Stimulated activated CD4-positive, alpha-beta T cell treated with anti-CD3 and anti-CD28 coated beads, TNF-alpha, amount 100 ng/mL, for 48 hours (primary cell): Measurements from ENCODE around the gene SIGLEC1.
A peak's percentile ranks its signal among the peaks of the same experiment; 100 is the strongest.

Experiments
- DNase-seq, 3 donors: peaks; one replicate each; pipeline ENCODE4 v3.0.0-alpha.2; 2020; ENCODE audit warnings: low read depth in 3 of 3

Gene SIGLEC1

DNA sequence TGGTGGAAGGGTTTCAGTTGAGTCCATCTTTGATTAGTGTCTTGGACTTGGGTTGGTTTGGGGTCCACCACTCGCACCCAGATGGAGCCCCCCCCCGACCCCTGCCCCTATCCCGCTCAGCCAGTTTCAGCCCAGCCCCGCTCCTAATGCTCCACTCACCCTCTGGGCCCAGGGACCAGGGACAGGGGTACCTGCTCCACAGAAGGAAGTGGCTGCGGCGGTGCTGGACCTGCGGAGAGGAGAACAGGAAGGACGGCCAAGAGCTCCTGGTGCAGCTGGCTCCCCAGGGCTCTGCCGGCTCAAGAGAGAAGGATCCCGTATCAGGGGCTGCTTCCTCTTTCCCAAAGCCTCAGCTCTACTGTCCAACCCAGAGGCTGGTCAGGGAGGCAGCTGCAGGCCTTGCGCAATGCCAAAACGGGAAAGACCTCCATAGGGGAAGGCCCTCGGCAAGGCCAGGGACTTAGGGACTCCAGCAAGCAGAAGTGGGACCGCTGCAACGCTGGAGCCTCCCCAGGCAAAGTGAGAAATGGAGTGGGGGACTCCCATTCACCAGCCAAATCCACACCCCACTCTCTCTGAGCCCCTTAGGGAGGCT, at the start of gene SIGLEC1:
Gene SIGLEC1 (minus strand): TSS at position 322 of the 595 bp plus-strand sequence. CDS start 5,472 bp downstream, outside the sequence.
- DNase-seq, result no peak

DNA sequence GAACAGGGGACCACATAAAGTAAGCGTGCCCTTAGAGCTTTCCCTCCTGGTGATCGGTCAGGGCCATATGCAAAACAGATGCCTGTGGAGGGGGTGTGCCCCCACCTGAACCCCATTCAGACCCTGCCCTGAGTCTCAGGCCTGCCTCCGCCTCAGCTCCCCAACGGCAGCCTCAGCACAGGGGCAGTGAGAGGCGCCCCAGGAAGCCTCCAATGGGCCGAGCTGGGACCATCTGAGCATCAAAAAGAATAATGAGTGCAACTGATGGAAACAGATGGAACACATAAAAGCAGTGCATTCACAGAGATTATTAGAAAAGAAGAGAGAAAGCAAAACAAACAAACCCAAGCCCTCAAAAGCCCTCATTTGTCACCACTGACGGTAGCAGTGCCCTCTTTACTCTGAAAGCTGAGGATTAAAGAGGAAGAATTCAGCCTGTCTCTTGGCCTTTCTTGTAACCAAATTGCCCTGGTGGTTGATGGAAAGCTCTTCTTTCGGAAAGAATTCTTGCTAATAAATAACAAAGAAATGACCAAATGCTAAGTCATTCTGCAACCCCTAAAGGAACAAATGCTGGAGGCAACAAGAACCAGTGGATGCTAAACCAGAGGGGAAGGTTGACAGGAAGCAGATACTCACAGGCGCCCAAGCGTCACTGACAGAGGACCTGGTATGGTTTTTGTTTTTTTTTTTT, 48.4 kb upstream of the SIGLEC1 start:
- DNase-seq, result no peak

DNA sequence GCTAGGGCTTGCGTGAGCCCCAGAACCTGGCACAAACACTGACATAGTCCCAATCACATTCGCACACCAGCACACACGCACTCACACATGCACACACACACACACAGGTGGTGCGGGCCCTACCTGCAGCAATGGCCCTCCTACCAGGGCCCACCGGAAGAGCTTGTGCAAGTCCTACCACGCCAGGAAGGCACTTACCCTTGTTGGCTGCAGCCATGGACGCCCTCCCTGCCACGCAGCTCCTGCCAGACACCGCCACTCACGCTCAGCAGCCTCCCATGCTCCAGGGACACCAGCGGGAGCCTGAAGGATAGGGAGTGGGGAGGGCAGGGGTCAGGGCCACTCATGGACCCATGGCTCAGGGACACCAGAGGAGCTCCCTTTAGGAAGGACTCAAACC, 47.5 kb upstream of the SIGLEC1 start:
- no peak for DNase-seq

GRCh38 chr20:3759316-3759823, 47.0 kb upstream of the SIGLEC1 start:
- DNase-seq, result no peak

DNA sequence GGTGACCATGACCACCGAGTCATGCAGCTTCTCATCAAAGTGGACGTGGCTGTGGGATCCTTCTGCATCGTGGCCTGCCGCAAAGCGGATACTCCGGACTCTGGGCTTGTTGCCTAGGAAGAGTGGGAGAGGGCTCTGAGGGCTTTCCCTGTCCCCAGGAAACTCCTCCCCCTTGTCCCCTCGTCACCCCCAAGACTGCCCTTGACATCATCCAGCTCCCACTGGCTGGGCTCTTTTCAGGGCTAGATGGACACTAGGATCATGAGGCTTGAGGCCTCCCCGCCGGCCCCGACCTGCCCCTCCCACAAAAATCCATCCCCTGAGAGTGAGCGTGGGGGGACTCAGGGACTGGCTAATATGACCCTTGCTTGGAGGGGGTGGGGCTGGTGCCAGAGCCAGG, 46.2 kb upstream of the SIGLEC1 start:
- no peak for DNase-seq

DNA sequence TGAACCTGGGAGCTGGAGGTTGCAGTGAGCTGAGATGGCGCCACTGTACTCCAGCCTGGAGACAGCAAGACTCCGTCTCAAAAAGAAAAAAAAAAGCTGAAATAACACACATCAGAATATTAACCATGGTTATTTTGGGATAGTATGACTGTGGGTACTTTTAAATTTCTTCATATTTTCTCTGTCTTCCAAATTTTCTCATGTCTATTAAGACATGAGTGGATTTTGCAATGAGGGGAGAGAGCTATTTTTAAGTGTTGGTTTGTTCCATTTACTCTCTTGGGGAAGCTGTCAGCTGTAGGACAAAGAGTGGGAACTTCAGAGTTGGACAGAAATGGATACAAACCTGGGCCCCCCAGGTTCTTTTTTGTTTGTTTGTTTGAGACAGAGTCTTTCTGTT, 44.9 kb upstream of the SIGLEC1 start:
- DNase-seq, result no peak

GRCh38 chr20:3755814-3756480, 43.5 kb upstream of the SIGLEC1 start:
- no peak for DNase-seq

DNA sequence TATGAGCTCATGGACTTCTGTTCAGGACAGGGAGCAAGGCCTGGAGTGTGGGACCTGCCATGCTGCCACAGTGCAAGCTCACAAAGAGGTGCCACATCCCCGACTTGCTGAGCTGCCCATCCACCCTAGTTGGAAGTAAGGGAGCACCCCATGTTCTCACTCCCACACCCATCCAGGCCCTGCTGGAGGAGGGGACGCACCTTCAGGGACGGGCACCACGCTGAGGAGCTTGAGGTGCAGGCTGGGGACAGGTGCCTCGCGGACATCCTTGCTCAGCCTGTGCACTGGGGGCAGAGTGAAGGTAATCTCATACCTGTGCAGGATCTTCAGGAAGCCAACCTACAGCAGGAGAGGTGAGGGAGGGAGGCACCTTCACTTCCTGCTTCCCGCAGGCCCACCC, 42.9 kb upstream of the SIGLEC1 start:
- no peak for DNase-seq

DNA sequence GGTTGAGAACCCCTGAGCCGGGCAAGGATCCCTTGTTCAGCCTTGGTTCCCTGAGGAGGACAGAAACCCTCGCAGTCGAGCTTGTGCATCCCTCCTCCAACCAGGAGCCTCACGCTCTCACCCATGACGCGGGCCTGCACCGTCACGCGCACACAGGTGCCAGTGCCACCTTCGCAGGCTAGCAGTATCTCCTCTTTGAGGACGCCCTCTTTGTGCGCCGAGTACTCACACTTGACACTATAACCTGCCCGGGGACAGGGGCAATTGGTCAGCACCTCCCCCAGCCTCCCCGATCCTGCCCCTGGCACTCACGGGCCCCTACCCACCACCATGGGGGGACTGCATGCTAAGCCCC, 41.9 kb upstream of the SIGLEC1 start:
- no peak for DNase-seq

- DNase-seq, result no peak
Measured at GRCh38 chr20:3753501-3754275, 41.3 kb upstream of the SIGLEC1 start.

GRCh38 chr20:3753098-3753497, 40.7 kb upstream of the SIGLEC1 start:
- DNase-seq, result peak in 2 of 3 donors; percentile 37 to 48

GRCh38 chr20:3752386-3752759, 40.0 kb upstream of the SIGLEC1 start:
- no peak for DNase-seq

DNA sequence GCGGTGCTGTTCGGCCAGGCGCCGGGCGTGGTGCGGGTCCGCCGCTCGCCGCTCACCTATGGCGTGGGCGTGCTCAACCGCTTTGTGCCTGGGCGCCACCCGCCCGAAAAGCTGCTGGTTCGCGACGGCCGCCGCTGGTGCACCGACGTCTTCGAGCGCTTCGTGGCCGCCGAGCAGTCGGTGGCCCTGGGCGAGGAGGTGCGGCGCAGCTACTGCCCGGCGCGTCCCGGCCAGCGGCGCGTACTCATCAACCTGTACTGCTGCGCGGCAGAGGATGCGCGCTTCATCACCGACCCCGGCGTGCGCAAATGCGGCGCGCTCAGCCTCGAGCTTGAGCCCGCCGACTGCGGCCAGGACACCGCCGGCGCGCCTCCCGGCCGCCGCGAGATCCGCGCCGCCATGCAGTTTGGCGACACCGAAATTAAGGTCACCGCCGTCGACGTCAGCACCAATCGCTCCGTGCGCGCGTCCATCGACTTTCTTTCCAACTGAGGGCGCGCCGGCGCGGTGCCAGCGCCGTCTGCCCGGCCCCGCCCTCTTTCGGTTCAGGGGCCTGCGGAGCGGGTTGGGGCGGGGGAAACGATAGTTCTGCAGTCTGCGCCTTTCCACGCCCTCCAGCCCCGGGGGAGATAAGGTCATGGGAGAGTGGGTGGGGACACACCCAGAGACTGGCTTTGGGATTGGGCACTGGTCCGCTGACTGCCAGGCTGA, 39.4 kb upstream of the SIGLEC1 start:
- DNase-seq, result peak in 2 of 3 donors; percentile 23 to 41

DNA sequence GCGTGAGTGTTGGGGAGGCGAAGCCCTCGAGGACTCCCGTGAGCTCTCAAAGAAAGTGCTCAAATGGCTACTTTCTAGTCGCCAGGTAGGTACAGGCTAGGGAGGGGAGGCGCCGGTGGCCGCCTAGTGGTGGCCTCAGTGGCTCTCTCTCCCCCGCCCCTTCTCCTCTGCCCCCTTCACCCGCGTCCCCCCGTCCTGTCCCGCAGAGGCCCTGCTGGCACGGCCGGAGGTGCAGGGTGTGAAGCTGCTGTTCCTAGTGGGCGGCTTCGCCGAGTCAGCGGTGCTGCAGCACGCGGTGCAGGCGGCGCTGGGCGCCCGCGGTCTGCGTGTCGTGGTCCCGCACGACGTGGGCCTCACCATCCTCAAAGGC, 38.9 kb upstream of the SIGLEC1 start:
- no peak for DNase-seq

DNA sequence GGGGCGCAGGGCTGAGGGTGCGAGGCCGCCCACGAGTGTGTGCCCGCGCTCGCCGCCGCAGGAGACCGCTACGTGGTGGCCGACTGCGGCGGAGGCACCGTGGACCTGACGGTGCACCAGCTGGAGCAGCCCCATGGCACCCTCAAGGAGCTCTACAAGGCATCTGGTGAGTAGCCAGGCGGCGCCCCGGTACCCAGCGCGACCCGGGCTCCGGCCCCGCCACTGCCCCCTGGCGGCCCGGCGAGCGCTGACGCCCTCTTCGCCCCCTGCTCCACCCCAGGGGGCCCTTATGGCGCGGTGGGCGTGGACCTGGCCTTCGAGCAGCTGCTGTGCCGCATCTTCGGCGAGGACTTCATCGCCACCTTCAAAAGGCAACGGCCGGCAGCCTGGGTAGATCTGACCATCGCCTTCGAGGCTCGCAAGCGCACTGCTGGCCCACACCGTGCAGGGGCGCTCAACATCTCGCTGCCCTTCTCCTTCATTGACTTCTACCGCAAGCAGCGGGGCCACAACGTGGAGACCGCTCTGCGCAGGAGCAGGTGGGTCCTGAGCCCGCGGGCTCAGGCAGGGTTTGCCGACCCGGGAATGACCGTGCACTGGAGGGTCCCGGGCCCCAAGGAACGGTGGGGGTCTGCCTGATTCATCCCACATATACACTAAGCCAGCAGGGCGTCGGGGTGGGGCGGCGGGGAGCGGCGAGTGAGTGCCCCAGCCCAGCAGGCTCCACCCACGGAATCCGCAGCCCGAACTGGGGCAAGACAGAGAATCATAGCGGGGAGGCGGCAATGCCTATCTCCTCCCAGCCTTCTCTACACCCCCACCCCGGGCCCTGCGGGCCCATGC, 37.5 kb upstream of the SIGLEC1 start:
- peak in 1 of 3 donors; percentile 26 for DNase-seq

GRCh38 chr20:3749087-3749688, 36.8 kb upstream of the SIGLEC1 start:
- DNase-seq, result no peak

DNA sequence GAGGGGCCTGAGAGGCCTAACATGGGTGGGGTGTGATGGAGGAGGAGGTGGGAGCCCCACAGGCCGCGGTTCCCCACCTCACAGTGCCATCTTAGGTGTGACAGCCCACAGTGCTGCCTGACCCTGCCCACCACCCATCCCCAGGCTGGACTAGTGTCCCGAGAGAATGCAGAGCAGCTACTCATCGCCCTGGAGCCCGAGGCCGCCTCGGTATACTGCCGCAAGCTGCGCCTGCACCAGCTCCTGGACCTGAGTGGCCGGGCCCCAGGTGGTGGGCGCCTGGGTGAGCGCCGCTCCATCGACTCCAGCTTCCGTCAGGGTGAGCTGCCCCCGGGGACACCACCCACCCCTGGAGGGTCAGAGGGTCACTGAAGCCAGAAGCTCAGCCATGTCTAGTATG, 35.7 kb upstream of the SIGLEC1 start:
- DNase-seq, result no peak

DNA sequence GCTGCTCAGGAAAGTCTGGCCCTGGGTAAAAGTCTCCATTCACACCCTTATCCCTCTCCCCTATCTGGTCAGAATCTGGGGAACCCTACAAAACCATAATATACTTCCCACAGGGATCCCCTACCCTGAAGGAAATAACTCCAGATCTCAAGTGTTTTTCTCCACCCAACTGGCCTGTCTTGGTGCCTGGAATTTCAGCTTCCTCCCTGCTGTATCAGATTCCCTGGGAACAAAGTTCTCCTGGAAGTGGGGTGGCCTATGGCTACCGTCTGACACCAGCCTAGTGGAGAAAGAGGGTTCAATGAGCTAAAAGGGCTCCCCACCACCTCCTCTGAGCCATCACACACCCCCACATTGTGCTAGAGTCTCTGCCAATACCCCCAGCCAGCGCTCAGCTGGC, 35.1 kb upstream of the SIGLEC1 start:
- DNase-seq, result no peak

DNA sequence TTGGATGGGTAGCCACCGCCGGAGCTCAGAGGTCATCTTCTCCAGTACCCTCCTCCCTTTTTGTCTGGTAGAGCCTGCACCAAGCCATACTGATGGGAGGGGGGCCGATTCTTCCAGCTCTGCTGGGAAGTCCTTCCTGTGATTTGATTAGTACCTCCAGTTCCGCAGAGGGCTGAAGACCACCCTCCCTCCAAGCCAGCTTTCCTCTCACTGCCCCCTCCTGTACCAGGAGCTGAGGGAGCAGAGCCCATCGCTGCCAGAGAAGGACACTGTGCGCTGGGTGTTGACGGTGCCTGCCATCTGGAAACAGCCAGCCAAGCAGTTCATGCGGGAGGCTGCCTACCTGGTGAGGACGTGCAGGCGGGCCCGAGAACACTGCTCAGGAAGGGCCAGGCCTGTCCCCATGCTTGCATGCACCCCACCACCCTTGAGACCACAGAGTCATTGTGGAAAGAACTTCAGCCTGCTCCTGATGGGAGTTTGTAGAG, 33.3 kb upstream of the SIGLEC1 start:
- no peak for DNase-seq
